PFSK-1 (cell line): ENCODE results near the gene FUNDC2.
A peak's percentile ranks its signal among the peaks of the same experiment; 100 is the strongest.

Source experiments
- FOXP2 ChIP-seq: optimal IDR thresholded peaks from 2 replicates; pipeline ENCODE3; 2011; ENCODE audit warnings: borderline replicate concordance, control low read depth, inconsistent platforms; ENCODE audit not compliant: insufficient read depth; ENCODE audit errors: extremely low read length, extremely low read depth
- POLR2AphosphoS5 ChIP-seq: IDR thresholded peaks from 2 replicates; pipeline ENCODE4 v1.6.1; 2012; ENCODE audit warnings: low read depth, mild to moderate bottlenecking, control low read depth, low read length, moderate library complexity
- REST ChIP-seq, 2 experiments: IDR thresholded peaks; 2 replicates each; pipeline versions ENCODE4 v1.6.1 to v1.8.0; 2011 to 2012; ENCODE audit warnings: low read depth in 2 of 2, low read length in 2 of 2, control low read depth in 1 of 2, inconsistent platforms in 1 of 2, mild to moderate bottlenecking in 1 of 2, moderate library complexity in 1 of 2; ENCODE audit not compliant: insufficient read depth in 1 of 2
- SIN3A ChIP-seq: IDR thresholded peaks from 2 replicates; pipeline ENCODE4 v1.6.1; 2012; ENCODE audit warnings: mild to moderate bottlenecking, low read length, moderate library complexity, borderline replicate concordance; ENCODE audit not compliant: insufficient read depth
- TAF1 ChIP-seq: IDR thresholded peaks from 2 replicates; pipeline ENCODE4 v1.6.1; 2012; ENCODE audit warnings: low read length, control low read depth, borderline replicate concordance; ENCODE audit not compliant: insufficient read depth

FUNDC2 gene

GRCh38 chrX:155070663-155070974, 44.0 kb downstream of the FUNDC2 start:
- TF ChIP-seq SIN3A (no peak), TAF1 (no peak), REST (IDR thresholded peaks at IDR 0.05; ENCODE audit: insufficient read depth in 1 of 2, low read depth in 2 of 2, low read length in 2 of 2) (no peak)

DNA sequence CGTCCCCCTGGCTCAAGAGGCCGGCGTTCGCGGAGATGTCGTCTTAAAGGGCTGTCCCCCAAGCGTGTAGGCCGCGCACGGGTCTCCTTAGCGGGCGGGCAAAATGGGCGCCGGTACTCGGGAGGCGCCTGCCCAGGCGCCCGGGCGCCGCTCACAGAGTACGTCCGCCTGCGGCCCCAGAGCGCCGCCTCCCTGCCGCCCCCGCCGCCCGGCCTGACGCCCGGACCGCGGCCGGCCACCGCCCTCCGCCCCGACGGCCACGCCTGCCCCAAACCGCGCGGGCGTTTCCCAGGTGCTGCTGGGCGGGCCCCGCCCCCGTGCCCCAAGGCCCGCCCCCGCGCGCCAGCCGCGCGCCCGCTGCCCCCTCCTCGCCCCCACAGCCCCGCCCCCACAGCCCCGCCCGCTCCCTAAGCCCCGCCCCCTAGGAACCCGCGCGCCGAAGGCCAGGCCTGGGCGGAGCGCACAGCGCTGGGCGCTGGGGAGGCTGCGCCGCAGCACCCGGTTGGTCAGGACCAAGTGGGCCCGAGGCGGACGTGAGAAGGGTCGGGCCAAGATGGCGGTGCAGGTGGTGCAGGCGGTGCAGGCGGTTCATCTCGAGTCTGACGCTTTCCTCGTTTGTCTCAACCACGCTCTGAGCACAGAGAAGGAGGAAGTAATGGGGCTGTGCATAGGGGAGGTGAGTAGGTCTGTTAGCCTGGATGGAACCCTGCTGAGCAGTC, 44.5 kb downstream of the FUNDC2 start, which contains the start of the genes BRCC3, CMC4 and MTCP1:
Gene BRCC3, plus strand, starts transcription at position 534 of the 719 bp plus-strand sequence. Its CDS starts 20 bp downstream, at position 554.
Gene CMC4, minus strand, starts transcription at position 162 of the 719 bp plus-strand sequence. CDS start 7,113 bp downstream, outside the sequence.
Gene MTCP1, minus strand, starts transcription at position 162 of the 719 bp plus-strand sequence. CDS start 5,126 bp downstream, outside the sequence.
- TF ChIP-seq SIN3A = no peak
- peak; percentile 63 for TF ChIP-seq TAF1
- peak; percentile 6 for TF ChIP-seq FOXP2
- peak; percentile 66 for TF ChIP-seq POLR2AphosphoS5
- 0 out of 4 replicates have a peak, but pooled peaks of 1 of the 2 experiments have one; percentile 25 for TF ChIP-seq REST (IDR thresholded peaks at IDR 0.05; ENCODE audit: insufficient read depth in 1 of 2, low read depth in 2 of 2, low read length in 2 of 2)

DNA sequence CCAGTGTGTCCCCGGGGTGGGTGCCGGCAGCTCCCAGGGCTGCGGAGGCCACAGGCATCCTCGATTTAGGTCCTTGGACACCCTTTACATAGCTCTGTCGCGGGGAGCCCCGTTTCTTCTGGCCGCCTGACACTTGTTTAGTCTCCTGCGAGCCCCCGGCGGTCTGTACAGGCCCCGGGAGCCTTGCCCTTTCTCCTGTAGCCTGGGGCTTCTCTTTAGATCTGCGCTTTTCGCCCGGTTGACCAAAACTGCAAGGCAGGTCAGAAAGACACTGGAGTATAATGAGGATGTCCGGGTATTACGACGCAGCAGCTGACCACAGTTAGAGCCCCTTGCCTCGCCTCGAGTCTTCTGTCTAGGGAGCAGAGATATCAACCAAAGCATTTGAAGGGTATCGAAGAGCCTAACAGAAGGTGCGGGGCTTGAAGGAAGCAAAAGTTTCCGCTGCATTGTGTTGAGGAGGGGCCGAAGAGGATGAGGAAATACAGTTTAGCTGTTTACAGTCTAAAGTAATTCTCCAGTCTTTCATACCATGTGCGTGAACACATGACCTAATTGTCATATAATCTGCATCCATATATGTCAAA, 45.1 kb downstream of the FUNDC2 start:
- TF ChIP-seq POLR2AphosphoS5 (no peak), REST (IDR thresholded peaks at IDR 0.05; ENCODE audit: insufficient read depth in 1 of 2, low read depth in 2 of 2, low read length in 2 of 2) (no peak), FOXP2 (no peak)

GRCh38 chrX:155086202-155086840, 59.7 kb downstream of the FUNDC2 start:
- TF ChIP-seq TAF1 (no peak), FOXP2 (no peak), REST (IDR thresholded peaks at IDR 0.05; ENCODE audit: insufficient read depth in 1 of 2, low read depth in 2 of 2, low read length in 2 of 2) (no peak)
